Mucosa of descending colon (tissue), 3 donors: ENCODE data around the gene RASD2. TPM values are rescaled to one million over a fixed set of nuclear protein-coding genes. Genes with fewer than 3 reads are reported as not detected.

Experiments
- ATAC-seq: fragments of 200-7000 bp; cut with Tn5 transposase; one replicate; pipeline ENCODE4 v1.9.1; 2020; ENCODE audit warnings: mild to moderate bottlenecking, moderate library complexity
- DNase-seq, 3 donors: peaks; one replicate each; pipeline ENCODE4 v3.0.0-alpha.2; 2020
- H3K36me3 ChIP-seq: fragments of 200-600 bp; one replicate; pipeline ENCODE4 v1.8.0; 2021; ENCODE audit warnings: low read depth, mild to moderate bottlenecking
- H3K4me1 ChIP-seq: fragments of 200-600 bp; one replicate; pipeline ENCODE4 v1.8.0; 2021; ENCODE audit warnings: low read depth, mild to moderate bottlenecking
- H3K4me3 ChIP-seq: fragments of 200-600 bp; one replicate; pipeline ENCODE4 v1.8.0; 2021; ENCODE audit warnings: mild to moderate bottlenecking
- H3K9me3 ChIP-seq: fragments of 200-600 bp; one replicate; pipeline ENCODE4 v1.8.0; 2021; ENCODE audit warnings: mild to moderate bottlenecking
- CTCF ChIP-seq: fragments of 200-600 bp; IDR thresholded peaks from one replicate; pipeline ENCODE4 v1.8.0; 2022; ENCODE audit warnings: antibody characterized with exemption, mild to moderate bottlenecking
- intact Hi-C, 2 donors: fragments of 100-400 bp; cut with DNase I in 1 of 2; cut with micrococcal nuclease in 1 of 2; formaldehyde crosslinking; loops; one replicate each; pipeline versions ENCODE4 v1.11.0 to v1.11.1; 2022; cut with DNase I, micrococcal nuclease
- total RNA-seq, 3 donors: library from RNA; stranded (reverse); fragmentation: NEBNext Ultra II Directional in 2 of 3; extraction: Animal tissue kit (Norgen Biotek cat#: 25700) in 2 of 3; gene quantifications; one replicate each; pipeline versions ENCODE4 v1.2.1 to v1.2.4, GENCODE V29; 2021 to 2023
- donor health status: DM: no; HTN: no; CAD: no; lungs with moderate emphysema.
- donor health status: DM: no; HTN: no; CAD: no.
- donor health status: DM: no; HTN: yes; CAD: no.

The RASD2 gene
- total RNA-seq, 3 donors from 2014 or later, result 11.7 to 34.0 (median 19.2) TPM

- no peak for ATAC-seq
- Histone ChIP-seq H3K4me3 (no peak overlapping the region), H3K4me1 (peaks cover 2% of the 10 kb centered on the region), H3K9me3 (no peaks in the 10 kb centered on the region), H3K36me3 (no peaks in the 10 kb centered on the region)
- TF ChIP-seq CTCF, result no peak
- DNase-seq, result no peak
- intact Hi-C loops, result loop anchor here in 1 of 2 donors (5.0 kb wide), 1 partner anchor 148 kb away; no protein-coding TSS in a partner anchor
These were observed 39.9 kb downstream of the RASD2 start for GRCh38 chr22:35580351-35581022.

- ATAC-seq, result peak; percentile 23
- H3K4me3 ChIP-seq, result no peak overlapping the region
- intact Hi-C loops, result loop anchor here in 1 of 2 donors (5.0 kb wide), 1 partner anchor 149 kb away; no protein-coding TSS in a partner anchor
- H3K36me3 ChIP-seq, result no peaks in the 10 kb centered on the region
- TF ChIP-seq CTCF, result no peak
- H3K9me3 ChIP-seq, result no peaks in the 10 kb centered on the region
- DNase-seq, result no peak
- peaks cover 2% of the 10 kb centered on the region for H3K4me1 ChIP-seq
These were observed 40.4 kb downstream of the RASD2 start for GRCh38 chr22:35581023-35581413.

GRCh38 chr22:35582218-35582860 lies 41.7 kb downstream of the RASD2 start:
- no peaks in the 10 kb centered on the region for H3K9me3 ChIP-seq
- H3K36me3 ChIP-seq, result no peaks in the 10 kb centered on the region
- DNase-seq (no peak), ATAC-seq (peak; percentile 43)
- intact Hi-C loops, result loop anchor here in 1 of 2 donors (5.0 kb wide), 1 partner anchor 150 kb away; no protein-coding TSS in a partner anchor
- no peak overlapping the region for H3K4me3 ChIP-seq
- no peak for TF ChIP-seq CTCF
- peaks cover 2% of the 10 kb centered on the region for H3K4me1 ChIP-seq

- ATAC-seq, result peak; percentile 80
- Histone ChIP-seq H3K4me1 (peaks cover 2% of the 10 kb centered on the region), H3K9me3 (no peaks in the 10 kb centered on the region), H3K36me3 (no peaks in the 10 kb centered on the region), H3K4me3 (no peak overlapping the region)
- intact Hi-C loops, result loop anchor here in 1 of 2 donors (5.0 kb wide), 1 partner anchor 151 kb away; no protein-coding TSS in a partner anchor
- peak in 2 of 3 donors; percentile 69 to 75 for DNase-seq
- peak; percentile 77 for TF ChIP-seq CTCF
These were observed 42.4 kb downstream of the RASD2 start for GRCh38 chr22:35582861-35583670.

GRCh38 chr22:35586771-35587170 lies 46.1 kb downstream of the RASD2 start:
- Histone ChIP-seq H3K4me3 (no peak overlapping the region), H3K36me3 (no peaks in the 10 kb centered on the region), H3K4me1 (no peaks in the 10 kb centered on the region), H3K9me3 (no peaks in the 10 kb centered on the region)
- ATAC-seq, result no peak
- DNase-seq, result no peak
- no peak for TF ChIP-seq CTCF
- intact Hi-C loops, result no loop called here
